HepG2 (cell line): ENCODE measurements around the gene AJM1. TPM values are rescaled to one million over a fixed set of nuclear protein-coding genes. Genes with fewer than 3 reads are reported as not detected.

Experiments
- BRCA1 ChIP-seq: sonication (generic); formaldehyde crosslinking; IDR thresholded peaks from 2 replicates; pipeline ENCODE4 v1.4.0; 2020; ENCODE audit warnings: missing genetic modification reagents
- CBX1 ChIP-seq: IDR thresholded peaks from one replicate; pipeline ENCODE4 v1.6.1; 2016; ENCODE audit warnings: antibody characterized with exemption, low read depth
- DMTF1 ChIP-seq: sonication (generic); formaldehyde crosslinking; IDR thresholded peaks from 2 replicates; pipeline ENCODE4 v1.4.0; 2020; ENCODE audit warnings: mild to moderate bottlenecking, missing genetic modification reagents
- DR1 ChIP-seq: sonication (generic); formaldehyde crosslinking; IDR thresholded peaks from 2 replicates; pipeline ENCODE4 v1.8.0; 2021; ENCODE audit warnings: mild to moderate bottlenecking, missing genetic modification reagents, inconsistent platforms
- ERF ChIP-seq: IDR thresholded peaks from 2 replicates; pipeline ENCODE4 v1.6.1; 2018; ENCODE audit warnings: missing biosample characterization, missing genetic modification reagents
- ETS1 ChIP-seq: sonication (generic); formaldehyde crosslinking; IDR thresholded peaks from 2 replicates; pipeline ENCODE4 v1.4.0; 2020; ENCODE audit warnings: missing genetic modification reagents
- FOXA1 ChIP-seq, 2 experiments: fragments of 450-650 bp in 1 of 2; sonication (generic) in 1 of 2; formaldehyde crosslinking in 1 of 2; IDR thresholded peaks; 2 replicates each; pipeline versions ENCODE4 v1.4.0 to v1.6.1; 2016 to 2020; ENCODE audit warnings: missing genetic modification reagents in 1 of 2
- JUNB ChIP-seq: sonication (generic); formaldehyde crosslinking; IDR thresholded peaks from 2 replicates; pipeline ENCODE4 v1.8.0; 2022; ENCODE audit warnings: missing genetic modification reagents, mild to moderate bottlenecking, borderline replicate concordance
- MAX ChIP-seq: IDR thresholded peaks from 2 replicates; pipeline ENCODE4 v1.6.1; 2012; ENCODE audit warnings: inconsistent platforms
- PAWR ChIP-seq: sonication (generic); formaldehyde crosslinking; IDR thresholded peaks from 2 replicates; pipeline ENCODE4 v1.4.0; 2020; ENCODE audit warnings: missing genetic modification reagents, mild to moderate bottlenecking, borderline replicate concordance
- SKI ChIP-seq: fragments of 450-650 bp; IDR thresholded peaks from one replicate; pipeline ENCODE4 v1.6.1; 2018; ENCODE audit warnings: mild to moderate bottlenecking; ENCODE audit not compliant: partially characterized antibody
- SKIL ChIP-seq: sonication (generic); formaldehyde crosslinking; IDR thresholded peaks from 2 replicates; pipeline ENCODE4 v1.8.0; 2022; ENCODE audit warnings: missing genetic modification reagents, mild to moderate bottlenecking, moderate library complexity, borderline replicate concordance
- SMAD9 ChIP-seq: sonication (generic); formaldehyde crosslinking; IDR thresholded peaks from 2 replicates; pipeline ENCODE4 v1.5.1; 2020; ENCODE audit warnings: mild to moderate bottlenecking, missing genetic modification reagents
- TCF7L2 ChIP-seq: IDR thresholded peaks from 2 replicates; pipeline ENCODE4 v1.6.1; 2011; ENCODE audit warnings: mild to moderate bottlenecking, low read depth, low read length, moderate library complexity
- USF2 ChIP-seq, 2 experiments: sonication (generic) in 1 of 2; formaldehyde crosslinking in 1 of 2; IDR thresholded peaks; 2 replicates each; pipeline versions ENCODE4 v1.5.1 to v1.6.1; 2011 to 2020; ENCODE audit warnings: borderline replicate concordance in 1 of 2, low read depth in 1 of 2, low read length in 1 of 2, mild to moderate bottlenecking in 1 of 2, missing genetic modification reagents in 1 of 2, moderate library complexity in 1 of 2
- ZBTB38 ChIP-seq: sonication (generic); formaldehyde crosslinking; IDR thresholded peaks from 2 replicates; pipeline ENCODE4 v1.5.1; 2020; ENCODE audit warnings: mild to moderate bottlenecking, missing genetic modification reagents
- ZMYM3 ChIP-seq: sonication (generic); formaldehyde crosslinking; IDR thresholded peaks from 2 replicates; pipeline ENCODE4 v1.5.1; 2020; ENCODE audit warnings: mild to moderate bottlenecking, missing genetic modification reagents
- ZNF124 ChIP-seq: sonication (generic); formaldehyde crosslinking; IDR thresholded peaks from 2 replicates; pipeline ENCODE4 v1.4.0; 2020; ENCODE audit warnings: missing genetic modification reagents
- ZNF678 ChIP-seq: sonication (generic); formaldehyde crosslinking; IDR thresholded peaks from 2 replicates; pipeline ENCODE4 v1.4.0; 2020; ENCODE audit warnings: mild to moderate bottlenecking, missing genetic modification reagents
- polyA plus RNA-seq, 8 experiments: library from polyadenylated mRNA; depleted of rRNA in 3 of 8; stranded (reverse) in 7 of 8; unstranded in 1 of 8; fragments of >200 nt; fragmentation: Illumina TruSeq in 4 of 8; extraction: Trizol in 4 of 8; gene quantifications; 2 replicates each; pipeline versions ENCODE4 v1.2.1 to v1.2.3, GENCODE V29; 2011 to 2016; ENCODE audit warnings: low read depth in 4 of 8, missing spikeins in 1 of 8, mixed read lengths in 1 of 8; ENCODE audit not compliant: insufficient read depth in 1 of 8
- total RNA-seq, 5 experiments: library from RNA; depleted of rRNA; stranded (reverse); fragments of >200 nt; fragmentation: Illumina TruSeq; extraction: Trizol; gene quantifications; 2 replicates each; pipeline ENCODE4 v1.2.3, GENCODE V29; 2016; ENCODE audit warnings: low read depth in 1 of 5

Gene AJM1
- total and polyA plus RNA-seq, 2 of the 13 experiments (the other 11 are each of a cell fraction or from before 2014, with no cell fraction given), result 1.1 to 1.2 TPM

GRCh38 chr9:136847088-136847825 lies 5.0 kb downstream of the AJM1 start (continued):
- TF ChIP-seq CBX1, result no peak
- no peak for TF ChIP-seq ETS1 (CRISPR knock-in tag)
- TF ChIP-seq FOXA1 (IDR thresholded peaks at IDR 0.05), result no peak
- no peak for TF ChIP-seq FOXA1 (CRISPR knock-in tag; IDR thresholded peaks at IDR 0.05)
- TF ChIP-seq MAX, result no peak
- no peak for TF ChIP-seq BRCA1
- TF ChIP-seq SKIL, result no peak
- TF ChIP-seq ERF (CRISPR knock-in tag), result no peak
- TF ChIP-seq JUNB (CRISPR knock-in tag), result no peak
- TF ChIP-seq TCF7L2, result no peak
- TF ChIP-seq ZNF678 (CRISPR knock-in tag), result no peak
- TF ChIP-seq ZNF124 (CRISPR knock-in tag), result no peak
- TF ChIP-seq PAWR (CRISPR knock-in tag), result no peak
- no peak for TF ChIP-seq USF2 (IDR thresholded peaks at IDR 0.05; ENCODE audit: low read depth, low read length)
- TF ChIP-seq USF2 (CRISPR knock-in tag; IDR thresholded peaks at IDR 0.05; ENCODE audit: borderline replicate concordance), result no peak
- no peak for TF ChIP-seq ZMYM3 (CRISPR knock-in tag)
- TF ChIP-seq SKI, result no peak
- no peak for TF ChIP-seq SMAD9 (CRISPR knock-in tag)
- no peak for TF ChIP-seq DMTF1 (CRISPR knock-in tag)
- no peak for TF ChIP-seq DR1 (CRISPR knock-in tag)
- TF ChIP-seq ZBTB38 (CRISPR knock-in tag), result peak; percentile 79
